K562 (cell line): ENCODE results near the gene ISCA1. TPM values are rescaled to one million over a fixed set of nuclear protein-coding genes. Genes with fewer than 3 reads are reported as not detected.

Source experiments
- ATAC-seq: fragments of 200-7000 bp; cut with Tn5 transposase; 3 replicates; pipeline ENCODE4 v1.9.1; 2020; ENCODE audit warnings: moderate library complexity
- BruUV-seq: library from RNA; stranded (reverse); fragments of 400-500 nt; replicated peaks from 2 replicates; lab custom pipeline; 2021; lab: Mats Ljungman, UMichigan
- CTCF ChIA-PET: fragments of 300-600 bp; formaldehyde crosslinking; extraction: SDS; loops from one replicate; lab custom pipeline; 2021; ENCODE audit warnings: low intra/inter-chr PET ratio; lab: Yijun Ruan, JAX
- POLR2A ChIA-PET: fragments of 300-600, 350-650 bp; sonication (Branson Sonifier 250); formaldehyde crosslinking; extraction: SDS; loops from one replicate; lab custom pipeline; 2021; ENCODE audit warnings: antibody characterized with exemption, inconsistent platforms; lab: Yijun Ruan, JAX
- DNase-seq, 4 experiments: peaks; one replicate each; pipeline versions ENCODE4 v3.0.0 to v3.0.0-alpha.2; 2011 to 2018; ENCODE audit warnings: low spot score in 3 of 4, mixed read lengths in 3 of 4; ENCODE audit errors: extremely low read depth in 1 of 4
- FAIRE-seq: peaks from 2 replicates; lab custom pipeline; 2011; peaks lifted over from hg19 to GRCh38; lab: Jason Lieb, UNC
- H2AFZ ChIP-seq: 2 replicates; pipeline ENCODE4 v1.6.0; 2011; ENCODE audit warnings: low read depth, low read length, control low read depth, inconsistent platforms
- H3K27ac ChIP-seq: fragments of 200-600 bp; 3 replicates; pipeline ENCODE4 v1.8.0; 2011; ENCODE audit warnings: low read depth, mild to moderate bottlenecking, control low read depth, inconsistent platforms, low read length, moderate library complexity, mixed read lengths; ENCODE audit errors: extremely low read depth
- H3K27me3 ChIP-seq, 2 experiments: fragments of 300-600 bp in 1 of 2; 2 replicates in 1 of 2; 3 replicates in 1 of 2; pipeline versions ENCODE4 v1.6.0 to v1.8.0; 2011; ENCODE audit warnings: inconsistent platforms in 2 of 2, low read length in 2 of 2, mild to moderate bottlenecking in 1 of 2, mixed read lengths in 1 of 2, moderate library complexity in 1 of 2; ENCODE audit not compliant: control insufficient read depth in 2 of 2, insufficient read depth in 2 of 2
- H3K36me3 ChIP-seq: fragments of 300-600 bp; 3 replicates; pipeline ENCODE4 v1.8.0; 2011; ENCODE audit warnings: mild to moderate bottlenecking, low read length, inconsistent platforms; ENCODE audit not compliant: control insufficient read depth, insufficient read depth
- H3K4me1 ChIP-seq, 2 experiments: fragments of 200-600 bp in 1 of 2; replicated peaks in 1 of 2; 2 replicates in 1 of 2; 3 replicates in 1 of 2; pipeline versions ENCODE4 v1.5.1 to v1.8.0; 2011; ENCODE audit warnings: inconsistent platforms in 2 of 2, low read length in 2 of 2, mild to moderate bottlenecking in 1 of 2, mixed read lengths in 1 of 2, moderate library complexity in 1 of 2; ENCODE audit not compliant: control insufficient read depth in 2 of 2, insufficient read depth in 2 of 2
- H3K4me2 ChIP-seq: 2 replicates; pipeline ENCODE4 v1.6.1; 2011; ENCODE audit warnings: low read length, control low read depth, inconsistent platforms, mixed read lengths; ENCODE audit not compliant: insufficient read depth
- H3K4me3 ChIP-seq: fragments of 200-600 bp; sonication (generic), shearing (Covaris generic); 2 replicates; pipeline ENCODE4 v1.5.1; 2016; ENCODE audit warnings: control low read depth, inconsistent platforms
- H3K79me2 ChIP-seq: fragments of 200-600 bp; 3 replicates; pipeline ENCODE4 v1.8.0; 2011; ENCODE audit warnings: low read length, inconsistent platforms; ENCODE audit not compliant: control insufficient read depth, insufficient read depth
- H3K9ac ChIP-seq, 2 experiments: 2 replicates each; pipeline versions ENCODE4 v1.6.0 to v1.6.1; 2011; ENCODE audit warnings: low read depth in 2 of 2, low read length in 2 of 2, control low read depth in 1 of 2, inconsistent platforms in 1 of 2, mild to moderate bottlenecking in 1 of 2, mixed read lengths in 1 of 2; ENCODE audit not compliant: insufficient read depth in 1 of 2
- H3K9me1 ChIP-seq: one replicate; pipeline ENCODE4 v1.6.0; 2011; ENCODE audit warnings: inconsistent platforms, mild to moderate bottlenecking, low read length, moderate library complexity; ENCODE audit not compliant: control insufficient read depth, insufficient read depth
- H3K9me3 ChIP-seq: replicated peaks from 2 replicates; pipeline ENCODE4 v1.5.1; 2011; ENCODE audit warnings: low read depth, low read length, inconsistent platforms; ENCODE audit not compliant: control insufficient read depth, insufficient read depth
- H4K20me1 ChIP-seq: replicated peaks from 2 replicates; pipeline ENCODE4 v1.6.1; 2011; ENCODE audit warnings: low read length, inconsistent platforms, mixed read lengths; ENCODE audit not compliant: control insufficient read depth, insufficient read depth
- CEBPG ChIP-seq, 3 experiments: fragments of 200-800 bp in 1 of 3; sonication (Bioruptor generic) in 1 of 3; sonication (generic) in 1 of 3; formaldehyde crosslinking in 1 of 3; IDR thresholded peaks in 2 of 3; conservative IDR thresholded peaks in 1 of 3; 2 replicates each; pipeline versions ENCODE4 v1.6.1 to v1.8.0; 2016 to 2022; ENCODE audit warnings: missing compliant biosample characterization in 2 of 3, missing genetic modification characterization in 2 of 3, mild to moderate bottlenecking in 1 of 3, missing genetic modification reagents in 1 of 3
- GTF2E2 ChIP-seq: fragments of 200-800 bp; sonication (Bioruptor generic); IDR thresholded peaks from 2 replicates; pipeline ENCODE4 v1.6.1; 2016; ENCODE audit warnings: missing genetic modification characterization, missing compliant biosample characterization
- HDAC3 ChIP-seq: fragments of 450-650 bp; IDR thresholded peaks from 2 replicates; pipeline ENCODE4 v1.6.1; 2018; ENCODE audit warnings: borderline replicate concordance, mild to moderate bottlenecking, moderate library complexity; ENCODE audit not compliant: partially characterized antibody
- IFI16 ChIP-seq: fragments of 250-450 bp; sonication (Bioruptor Pico); IDR thresholded peaks from 2 replicates; pipeline ENCODE4 v2.1.2; 2022; ENCODE audit warnings: mild to moderate bottlenecking, inconsistent platforms
- PRPF4 ChIP-seq: fragments of 200-400 bp; formaldehyde crosslinking; IDR thresholded peaks from one replicate; pipeline ENCODE4 v1.6.1; 2017; ENCODE audit warnings: low read length, low read depth, mild to moderate bottlenecking; ENCODE audit not compliant: insufficient read depth, poor library complexity, severe bottlenecking
- ZNF12 ChIP-seq: sonication (generic); formaldehyde crosslinking; IDR thresholded peaks from 2 replicates; pipeline ENCODE4 v1.4.0; 2020; ENCODE audit warnings: mild to moderate bottlenecking, missing genetic modification reagents
- ZNF253 ChIP-seq: fragments of 250-450 bp; sonication (Bioruptor Pico); conservative IDR thresholded peaks from 2 replicates; pipeline ENCODE4 v1.6.1; 2021; ENCODE audit warnings: mild to moderate bottlenecking
- WGBS: fragments of 100-300 bp; shearing (Covaris generic); methylation state at CpG from one replicate; pipeline ENCODE4 v1.1.6; 2016; ENCODE audit warnings: low coverage, mixed read lengths; ENCODE audit not compliant: insufficient coverage; ENCODE audit errors: missing lambda C conversion rate; 5-methylcytosine and 5-hydroxymethylcytosine counted together
- in situ Hi-C: fragments of 300-500 bp; cut with MboI; formaldehyde crosslinking; loops from 4 replicates; pipeline ENCODE4 v1.15.0; 2018; ENCODE audit warnings: inconsistent platforms, mixed read lengths
- intact Hi-C: fragments of 100-400 bp; cut with micrococcal nuclease; formaldehyde crosslinking; loops from 2 replicates; pipeline ENCODE4 v1.14.2; 2022
- polyA plus RNA-seq, 8 experiments: library from polyadenylated mRNA; depleted of rRNA in 4 of 8; stranded (reverse) in 5 of 8; unstranded in 3 of 8; fragments of >200 nt; fragmentation: Nextera tagmentation in 2 of 8; fragmentation: Illumina TruSeq in 1 of 8; extraction: Ambion mirVana in 2 of 8; extraction: Trizol in 1 of 8; gene quantifications; 2 replicates each; pipeline versions ENCODE4 v1.2.1 to v1.2.3, GENCODE V29; 2011 to 2014; ENCODE audit warnings: inconsistent platforms in 1 of 8, missing spikeins in 1 of 8
- total RNA-seq, 7 experiments: library from RNA; depleted of rRNA in 6 of 7; stranded (reverse); fragments of >200 nt in 6 of 7; fragmentation: Illumina TruSeq in 2 of 7; extraction: Trizol in 2 of 7; gene quantifications; 2 replicates each; pipeline versions ENCODE4 v1.2.1 to v1.2.3, GENCODE V29; 2011 to 2021; ENCODE audit warnings: low replicate concordance in 1 of 7
- TF ChIP-seq, protein P1 (sequence below): fragments of 250-450 bp; sonication (Bioruptor Pico); IDR thresholded peaks from 2 replicates; pipeline ENCODE4 v1.5.0; 2020; ENCODE audit warnings: mild to moderate bottlenecking, borderline replicate concordance
- TF ChIP-seq, protein P2 (sequence below): IDR thresholded peaks from 3 replicates; pipeline ENCODE4 v1.6.1; 2011; ENCODE audit warnings: borderline replicate concordance, mild to moderate bottlenecking, moderate library complexity; ENCODE audit not compliant: insufficient read length; ENCODE audit errors: extremely low read depth
- TF ChIP-seq, protein P3 (sequence below): sonication (generic); formaldehyde crosslinking; IDR thresholded peaks from 2 replicates; pipeline ENCODE4 v1.8.0; 2023; ENCODE audit warnings: missing genetic modification reagents, mild to moderate bottlenecking, borderline replicate concordance

Gene ISCA1
- total and polyA plus RNA-seq, 9 of the 15 experiments (the other 6 are each of a cell fraction or from before 2014, with no cell fraction given): 6.5 to 27.1 (median 20.0) TPM

DNA sequence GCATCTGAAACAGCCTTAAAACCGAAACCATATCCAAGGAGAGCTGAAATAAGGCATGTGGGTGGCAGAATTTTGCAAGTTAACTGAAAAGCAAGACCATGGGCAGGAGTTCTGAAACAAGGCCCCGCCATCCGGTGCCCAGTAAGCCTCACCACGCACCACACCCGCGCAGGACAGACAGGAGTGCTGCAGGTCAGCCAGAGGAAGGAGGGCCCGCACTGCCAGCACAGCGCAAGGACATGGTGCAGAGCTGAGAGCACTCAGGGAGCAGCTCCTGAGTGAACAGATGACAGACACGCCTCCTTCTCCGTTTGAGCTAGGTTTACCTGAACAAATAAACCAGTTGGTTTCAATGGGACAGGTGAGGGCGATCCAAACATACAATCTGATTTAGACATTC is 16.5 kb upstream of the ISCA1 start:
- Histone ChIP-seq H3K27me3 (no peaks in the 10 kb centered on the region), H3K9me1 (no peaks in the 10 kb centered on the region), H3K27ac (no peak overlapping the region), H3K79me2 (no peaks in the 10 kb centered on the region), H3K4me1 (no peaks in the 10 kb centered on the region), H3K4me2 (no peak overlapping the region), H3K36me3 (peaks cover 65% of the 10 kb centered on the region), H2AFZ (no peak overlapping the region), H3K9me3 (no peaks in the 10 kb centered on the region), H4K20me1 (no peaks in the 10 kb centered on the region), H3K4me3 (no peak overlapping the region), H3K9ac (no peak overlapping the region)
- in situ Hi-C loops (no loop called here), intact Hi-C loops (no loop called here)
- POLR2A ChIA-PET: interaction anchor here (1.9 kb wide), 1 partner anchor 16 kb away, joined by 6 read pairs; the partner anchor contains the start of gene ISCA1
- no TSS peak for BruUV-seq
- FAIRE-seq: no peak
- CTCF ChIA-PET: no interaction called here
- no peak for ATAC-seq
- WGBS: 88% methylated on average over 10 of the region's 11 CpGs
- no peak for DNase-seq
- no peak for TF ChIP-seq GTF2E2 (tag)
- no peak for TF ChIP-seq HDAC3
- no peak for TF ChIP-seq PRPF4
- TF ChIP-seq CEBPG (CRISPR knock-in tag; IDR thresholded peaks at IDR 0.05): no peak
- no peak for TF ChIP-seq CEBPG (tag; conservative IDR thresholded peaks at IDR 0.05 in 1 of 2, IDR thresholded peaks at IDR 0.05 in 1 of 2)
- TF ChIP-seq ZNF253: no peak
- TF ChIP-seq, protein P1, sequence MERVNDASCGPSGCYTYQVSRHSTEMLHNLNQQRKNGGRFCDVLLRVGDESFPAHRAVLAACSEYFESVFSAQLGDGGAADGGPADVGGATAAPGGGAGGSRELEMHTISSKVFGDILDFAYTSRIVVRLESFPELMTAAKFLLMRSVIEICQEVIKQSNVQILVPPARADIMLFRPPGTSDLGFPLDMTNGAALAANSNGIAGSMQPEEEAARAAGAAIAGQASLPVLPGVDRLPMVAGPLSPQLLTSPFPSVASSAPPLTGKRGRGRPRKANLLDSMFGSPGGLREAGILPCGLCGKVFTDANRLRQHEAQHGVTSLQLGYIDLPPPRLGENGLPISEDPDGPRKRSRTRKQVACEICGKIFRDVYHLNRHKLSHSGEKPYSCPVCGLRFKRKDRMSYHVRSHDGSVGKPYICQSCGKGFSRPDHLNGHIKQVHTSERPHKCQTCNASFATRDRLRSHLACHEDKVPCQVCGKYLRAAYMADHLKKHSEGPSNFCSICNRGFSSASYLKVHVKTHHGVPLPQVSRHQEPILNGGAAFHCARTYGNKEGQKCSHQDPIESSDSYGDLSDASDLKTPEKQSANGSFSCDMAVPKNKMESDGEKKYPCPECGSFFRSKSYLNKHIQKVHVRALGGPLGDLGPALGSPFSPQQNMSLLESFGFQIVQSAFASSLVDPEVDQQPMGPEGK (CRISPR knock-in tag): no peak
- no peak for TF ChIP-seq IFI16 (CRISPR knock-in tag)
- TF ChIP-seq, protein P2, sequence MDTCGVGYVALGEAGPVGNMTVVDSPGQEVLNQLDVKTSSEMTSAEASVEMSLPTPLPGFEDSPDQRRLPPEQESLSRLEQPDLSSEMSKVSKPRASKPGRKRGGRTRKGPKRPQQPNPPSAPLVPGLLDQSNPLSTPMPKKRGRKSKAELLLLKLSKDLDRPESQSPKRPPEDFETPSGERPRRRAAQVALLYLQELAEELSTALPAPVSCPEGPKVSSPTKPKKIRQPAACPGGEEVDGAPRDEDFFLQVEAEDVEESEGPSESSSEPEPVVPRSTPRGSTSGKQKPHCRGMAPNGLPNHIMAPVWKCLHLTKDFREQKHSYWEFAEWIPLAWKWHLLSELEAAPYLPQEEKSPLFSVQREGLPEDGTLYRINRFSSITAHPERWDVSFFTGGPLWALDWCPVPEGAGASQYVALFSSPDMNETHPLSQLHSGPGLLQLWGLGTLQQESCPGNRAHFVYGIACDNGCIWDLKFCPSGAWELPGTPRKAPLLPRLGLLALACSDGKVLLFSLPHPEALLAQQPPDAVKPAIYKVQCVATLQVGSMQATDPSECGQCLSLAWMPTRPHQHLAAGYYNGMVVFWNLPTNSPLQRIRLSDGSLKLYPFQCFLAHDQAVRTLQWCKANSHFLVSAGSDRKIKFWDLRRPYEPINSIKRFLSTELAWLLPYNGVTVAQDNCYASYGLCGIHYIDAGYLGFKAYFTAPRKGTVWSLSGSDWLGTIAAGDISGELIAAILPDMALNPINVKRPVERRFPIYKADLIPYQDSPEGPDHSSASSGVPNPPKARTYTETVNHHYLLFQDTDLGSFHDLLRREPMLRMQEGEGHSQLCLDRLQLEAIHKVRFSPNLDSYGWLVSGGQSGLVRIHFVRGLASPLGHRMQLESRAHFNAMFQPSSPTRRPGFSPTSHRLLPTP: no peak
- TF ChIP-seq ZNF12: no peak
- TF ChIP-seq, protein P3, sequence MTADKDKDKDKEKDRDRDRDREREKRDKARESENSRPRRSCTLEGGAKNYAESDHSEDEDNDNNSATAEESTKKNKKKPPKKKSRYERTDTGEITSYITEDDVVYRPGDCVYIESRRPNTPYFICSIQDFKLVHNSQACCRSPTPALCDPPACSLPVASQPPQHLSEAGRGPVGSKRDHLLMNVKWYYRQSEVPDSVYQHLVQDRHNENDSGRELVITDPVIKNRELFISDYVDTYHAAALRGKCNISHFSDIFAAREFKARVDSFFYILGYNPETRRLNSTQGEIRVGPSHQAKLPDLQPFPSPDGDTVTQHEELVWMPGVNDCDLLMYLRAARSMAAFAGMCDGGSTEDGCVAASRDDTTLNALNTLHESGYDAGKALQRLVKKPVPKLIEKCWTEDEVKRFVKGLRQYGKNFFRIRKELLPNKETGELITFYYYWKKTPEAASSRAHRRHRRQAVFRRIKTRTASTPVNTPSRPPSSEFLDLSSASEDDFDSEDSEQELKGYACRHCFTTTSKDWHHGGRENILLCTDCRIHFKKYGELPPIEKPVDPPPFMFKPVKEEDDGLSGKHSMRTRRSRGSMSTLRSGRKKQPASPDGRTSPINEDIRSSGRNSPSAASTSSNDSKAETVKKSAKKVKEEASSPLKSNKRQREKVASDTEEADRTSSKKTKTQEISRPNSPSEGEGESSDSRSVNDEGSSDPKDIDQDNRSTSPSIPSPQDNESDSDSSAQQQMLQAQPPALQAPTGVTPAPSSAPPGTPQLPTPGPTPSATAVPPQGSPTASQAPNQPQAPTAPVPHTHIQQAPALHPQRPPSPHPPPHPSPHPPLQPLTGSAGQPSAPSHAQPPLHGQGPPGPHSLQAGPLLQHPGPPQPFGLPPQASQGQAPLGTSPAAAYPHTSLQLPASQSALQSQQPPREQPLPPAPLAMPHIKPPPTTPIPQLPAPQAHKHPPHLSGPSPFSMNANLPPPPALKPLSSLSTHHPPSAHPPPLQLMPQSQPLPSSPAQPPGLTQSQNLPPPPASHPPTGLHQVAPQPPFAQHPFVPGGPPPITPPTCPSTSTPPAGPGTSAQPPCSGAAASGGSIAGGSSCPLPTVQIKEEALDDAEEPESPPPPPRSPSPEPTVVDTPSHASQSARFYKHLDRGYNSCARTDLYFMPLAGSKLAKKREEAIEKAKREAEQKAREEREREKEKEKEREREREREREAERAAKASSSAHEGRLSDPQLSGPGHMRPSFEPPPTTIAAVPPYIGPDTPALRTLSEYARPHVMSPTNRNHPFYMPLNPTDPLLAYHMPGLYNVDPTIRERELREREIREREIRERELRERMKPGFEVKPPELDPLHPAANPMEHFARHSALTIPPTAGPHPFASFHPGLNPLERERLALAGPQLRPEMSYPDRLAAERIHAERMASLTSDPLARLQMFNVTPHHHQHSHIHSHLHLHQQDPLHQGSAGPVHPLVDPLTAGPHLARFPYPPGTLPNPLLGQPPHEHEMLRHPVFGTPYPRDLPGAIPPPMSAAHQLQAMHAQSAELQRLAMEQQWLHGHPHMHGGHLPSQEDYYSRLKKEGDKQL (CRISPR knock-in tag): no peak
